Upper lobe of left lung (tissue), 6 donors: ENCODE measurements around the gene RNF144B. TPM values are rescaled to one million over a fixed set of nuclear protein-coding genes. Genes with fewer than 3 reads are reported as not detected.

Source experiments
- ATAC-seq, 2 donors: fragments of 200-7000 bp; cut with Tn5 transposase; one replicate each; pipeline ENCODE4 v1.9.1; 2022; ENCODE audit warnings: mild to moderate bottlenecking in 2 of 2, moderate library complexity in 2 of 2; ENCODE audit not compliant: low FRiP score in 2 of 2
- DNase-seq, 2 donors: peaks; one replicate each; pipeline ENCODE4 v3.0.0-alpha.2; 2019 to 2020
- H3K27ac ChIP-seq, 4 donors: fragments of 200-600 bp; sonication (generic); one replicate each; pipeline ENCODE4 v1.5.1; 2016 to 2019
- H3K27me3 ChIP-seq, 4 donors: fragments of 200-600 bp; sonication (generic); one replicate each; pipeline ENCODE4 v1.5.1; 2017 to 2019
- H3K36me3 ChIP-seq, 4 donors: fragments of 200-600 bp; sonication (generic); one replicate each; pipeline ENCODE4 v1.5.1; 2016 to 2019
- H3K4me1 ChIP-seq, 4 donors: fragments of 200-600 bp; sonication (generic); one replicate each; pipeline ENCODE4 v1.5.1; 2018 to 2019
- H3K4me3 ChIP-seq, 4 donors: fragments of 200-600 bp; sonication (generic); one replicate each; pipeline ENCODE4 v1.5.1; 2017 to 2019; ENCODE audit warnings: mild to moderate bottlenecking in 2 of 4, moderate library complexity in 1 of 4
- H3K9me3 ChIP-seq, 4 donors: fragments of 200-600 bp; sonication (generic); one replicate each; pipeline ENCODE4 v1.5.1; 2018 to 2019
- EP300 ChIP-seq, 4 donors: sonication (generic); formaldehyde crosslinking; IDR thresholded peaks; one replicate each; pipeline ENCODE4 v1.5.1; 2017; ENCODE audit warnings: antibody characterized with exemption in 4 of 4, control low read depth in 2 of 4
- POLR2A ChIP-seq, 4 donors: fragments of 450-650 bp; IDR thresholded peaks; one replicate each; pipeline ENCODE4 v1.5.1; 2016 to 2017; ENCODE audit warnings: antibody characterized with exemption in 4 of 4, mild to moderate bottlenecking in 2 of 4
- POLR2AphosphoS5 ChIP-seq, 2 donors: sonication (generic); formaldehyde crosslinking; IDR thresholded peaks; one replicate each; pipeline ENCODE4 v1.5.1; 2017; ENCODE audit warnings: antibody characterized with exemption in 2 of 2
- WGBS, 2 donors: methylation state at CpG; one replicate each; pipeline ENCODE4 v1.1.5; 2017 to 2018; 5-methylcytosine and 5-hydroxymethylcytosine counted together
- total RNA-seq, 6 donors: library from RNA; depleted of rRNA in 4 of 6; stranded (reverse); fragments of >200 nt in 4 of 6; gene quantifications; one replicate each; pipeline versions ENCODE4 v1.1.0 to v1.2.1, GENCODE V29; 2016 to 2021
- TF ChIP-seq, protein P1 (sequence below), 6 experiments: fragments of 450-650 bp in 4 of 6; fragments of 200-600 bp in 2 of 6; sonication (generic) in 2 of 6; IDR thresholded peaks; one replicate each; pipeline ENCODE4 v1.5.1; 2016 to 2019; ENCODE audit warnings: antibody characterized with exemption in 6 of 6
- donor health status: DM: no; HTN: no; CAD: no; lungs with moderate emphysema.
- donor health status: DM: no; HTN: yes; CAD: no; lungs with severe emphysema.

RNF144B gene
- total RNA-seq, 6 donors from 2014 or later = 46.1 to 105 (median 55.8) TPM

- Histone ChIP-seq H3K36me3 (no peaks in the 10 kb centered on the region), H3K27ac (peak overlapping the region; percentile 52 to 76 (median 62)), H3K4me1 (peaks cover 4 to 28% (median 20%) of the 10 kb centered on the region in 4 donors), H3K9me3 (no peaks in the 10 kb centered on the region), H3K4me3 (no peak overlapping the region), H3K27me3 (no peaks in the 10 kb centered on the region)
- 57 to 68% methylated on average over 4 of the region's 4 CpGs for WGBS, 2 donors
- DNase-seq (peak in 1 of 2 donors; percentile 68), ATAC-seq (peak; percentile 29 to 89)
- TF ChIP-seq POLR2AphosphoS5 (IDR thresholded peaks at IDR 0.05) (peak in 1 of 2 donors; percentile 16), EP300 (IDR thresholded peaks at IDR 0.05) (peak in 1 of 4 donors; percentile 27), POLR2A (IDR thresholded peaks at IDR 0.05) (no peak)
- TF ChIP-seq, protein P1, sequence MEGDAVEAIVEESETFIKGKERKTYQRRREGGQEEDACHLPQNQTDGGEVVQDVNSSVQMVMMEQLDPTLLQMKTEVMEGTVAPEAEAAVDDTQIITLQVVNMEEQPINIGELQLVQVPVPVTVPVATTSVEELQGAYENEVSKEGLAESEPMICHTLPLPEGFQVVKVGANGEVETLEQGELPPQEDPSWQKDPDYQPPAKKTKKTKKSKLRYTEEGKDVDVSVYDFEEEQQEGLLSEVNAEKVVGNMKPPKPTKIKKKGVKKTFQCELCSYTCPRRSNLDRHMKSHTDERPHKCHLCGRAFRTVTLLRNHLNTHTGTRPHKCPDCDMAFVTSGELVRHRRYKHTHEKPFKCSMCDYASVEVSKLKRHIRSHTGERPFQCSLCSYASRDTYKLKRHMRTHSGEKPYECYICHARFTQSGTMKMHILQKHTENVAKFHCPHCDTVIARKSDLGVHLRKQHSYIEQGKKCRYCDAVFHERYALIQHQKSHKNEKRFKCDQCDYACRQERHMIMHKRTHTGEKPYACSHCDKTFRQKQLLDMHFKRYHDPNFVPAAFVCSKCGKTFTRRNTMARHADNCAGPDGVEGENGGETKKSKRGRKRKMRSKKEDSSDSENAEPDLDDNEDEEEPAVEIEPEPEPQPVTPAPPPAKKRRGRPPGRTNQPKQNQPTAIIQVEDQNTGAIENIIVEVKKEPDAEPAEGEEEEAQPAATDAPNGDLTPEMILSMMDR (IDR thresholded peaks at IDR 0.05) = no peak
Observed at GRCh38 chr6:18493382-18493891, 106.3 kb downstream of the RNF144B start.

DNA sequence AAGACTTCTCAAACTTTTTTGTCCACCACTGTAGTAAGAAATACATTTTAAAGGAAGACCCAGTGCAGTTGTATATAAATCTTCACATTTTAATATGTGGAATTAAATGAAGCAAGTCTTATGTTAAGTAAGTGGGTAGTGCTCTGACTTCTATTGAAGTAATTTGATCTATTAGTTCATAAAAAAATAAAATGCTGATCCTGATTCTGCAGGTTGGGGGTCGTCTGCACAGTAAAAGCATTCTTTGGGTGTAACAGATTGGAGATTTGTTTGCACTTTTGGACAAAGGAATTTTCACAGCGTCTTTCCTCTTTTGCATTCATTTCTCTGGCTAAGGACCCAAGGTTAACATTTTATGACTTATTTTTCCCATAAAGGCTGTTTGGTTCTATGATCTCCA, 106.8 kb downstream of the RNF144B start:
- WGBS, 2 donors = 29 to 43% methylated on average over 2 of the region's 2 CpGs
- H3K27ac ChIP-seq = peak overlapping the region; percentile 46 to 52 (median 49)
- no peak for ATAC-seq

DNA sequence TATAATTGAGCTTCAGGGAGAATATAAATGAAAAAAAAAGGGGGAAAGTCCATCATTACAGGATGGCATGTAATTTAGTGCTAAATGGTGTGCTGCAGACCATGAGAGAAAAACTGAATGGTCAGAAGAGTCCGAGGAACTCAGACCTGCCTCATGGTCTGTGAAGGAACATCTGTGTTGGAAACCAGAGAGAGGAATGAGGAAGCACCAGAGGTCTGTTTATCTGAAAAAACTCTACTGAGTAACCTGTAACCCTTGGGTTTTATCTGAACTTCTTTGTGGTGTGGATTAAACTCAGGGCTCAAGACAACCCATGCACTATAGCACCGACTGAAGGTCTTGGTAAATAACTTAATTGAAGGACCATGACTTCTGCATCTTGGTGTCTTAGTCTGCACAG, 108.1 kb downstream of the RNF144B start:
- no peaks in the 10 kb centered on the region for H3K9me3 ChIP-seq
- DNase-seq (no peak), ATAC-seq (no peak)
- 45 to 53% methylated on average over 2 of the region's 2 CpGs for WGBS, 2 donors
- H3K27me3 ChIP-seq = no peaks in the 10 kb centered on the region
- peaks cover 4 to 27% (median 20%) of the 10 kb centered on the region in 4 donors for H3K4me1 ChIP-seq
- H3K27ac ChIP-seq = no peak overlapping the region
- TF ChIP-seq POLR2A (IDR thresholded peaks at IDR 0.05) = no peak
- TF ChIP-seq, protein P1 (IDR thresholded peaks at IDR 0.05) = no peak
- H3K4me3 ChIP-seq = no peak overlapping the region
- no peaks in the 10 kb centered on the region for H3K36me3 ChIP-seq

More for the DNA sequence above, 106.8 kb downstream of the RNF144B start:
- DNase-seq = no peak
- Histone ChIP-seq H3K27me3 (no peaks in the 10 kb centered on the region), H3K4me1 (peaks cover 4 to 27% (median 20%) of the 10 kb centered on the region in 4 donors), H3K9me3 (no peaks in the 10 kb centered on the region), H3K4me3 (no peak overlapping the region), H3K36me3 (no peaks in the 10 kb centered on the region)
- TF ChIP-seq POLR2AphosphoS5 (IDR thresholded peaks at IDR 0.05) (no peak), EP300 (IDR thresholded peaks at IDR 0.05) (no peak), POLR2A (IDR thresholded peaks at IDR 0.05) (no peak)
- TF ChIP-seq, protein P1 (IDR thresholded peaks at IDR 0.05) = no peak

DNA sequence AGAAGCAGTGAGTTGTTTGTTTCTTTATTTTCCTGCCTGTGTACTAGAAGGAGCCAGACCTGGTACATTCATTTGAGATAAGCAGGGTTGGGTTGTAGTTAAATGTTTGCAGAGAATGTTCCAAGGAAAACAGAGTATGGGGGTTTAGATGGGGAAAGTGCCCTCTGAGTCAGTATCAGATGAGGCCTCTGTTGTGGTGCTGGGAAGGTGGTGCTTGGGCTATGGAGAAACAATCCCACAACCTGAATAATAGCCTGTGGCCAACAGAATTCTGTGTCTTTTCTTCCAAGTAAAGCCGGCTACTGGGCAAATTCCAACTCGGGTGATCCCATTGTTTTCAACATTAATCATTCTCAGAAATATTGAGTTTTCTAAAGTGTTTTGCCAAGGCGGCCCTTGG, 109.3 kb downstream of the RNF144B start:
- Histone ChIP-seq H3K36me3 (no peaks in the 10 kb centered on the region), H3K4me1 (peaks cover 11 to 34% (median 28%) of the 10 kb centered on the region in 4 donors), H3K4me3 (no peak overlapping the region), H3K27me3 (no peaks in the 10 kb centered on the region), H3K27ac (peak overlapping the region in 2 of 4 donors; percentile 4 to 8), H3K9me3 (no peaks in the 10 kb centered on the region)
- WGBS, 2 donors = 72 to 89% methylated on average over 3 of the region's 3 CpGs
- ATAC-seq = no peak
- no peak for TF ChIP-seq POLR2AphosphoS5 (IDR thresholded peaks at IDR 0.05)
- TF ChIP-seq, protein P1 (IDR thresholded peaks at IDR 0.05) = no peak
- TF ChIP-seq EP300 (IDR thresholded peaks at IDR 0.05) = no peak
- no peak for TF ChIP-seq POLR2A (IDR thresholded peaks at IDR 0.05)
- no peak for DNase-seq

DNA sequence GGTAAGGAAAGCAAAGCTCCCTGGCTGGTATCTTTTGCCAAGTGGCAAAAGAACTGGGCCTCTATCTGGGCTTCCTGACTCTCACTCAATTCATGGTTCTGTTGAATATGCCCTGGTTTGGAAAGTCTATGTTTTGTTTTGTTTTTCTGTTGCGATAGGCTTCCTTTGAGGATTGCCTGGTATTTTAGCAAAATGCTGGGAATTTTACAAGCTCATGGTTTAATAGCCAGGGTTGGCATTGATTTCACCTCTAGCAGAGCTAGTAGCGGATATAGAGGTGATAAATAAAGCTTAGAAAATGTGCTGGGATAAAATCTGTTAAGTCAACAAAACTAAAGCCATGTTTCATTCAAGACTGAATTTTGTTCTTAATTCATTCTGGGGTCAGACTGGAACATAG, 109.9 kb downstream of the RNF144B start:
- peaks cover 16 to 37% (median 30%) of the 10 kb centered on the region in 4 donors for H3K4me1 ChIP-seq
- peak overlapping the region in 3 of 4 donors; percentile 4 to 25 (median 8) for H3K27ac ChIP-seq
- 93% methylated on average over 2 of the region's 2 CpGs for WGBS, 2 donors
- no peaks in the 10 kb centered on the region for H3K36me3 ChIP-seq
- H3K9me3 ChIP-seq = no peaks in the 10 kb centered on the region
- H3K4me3 ChIP-seq = no peak overlapping the region
- TF ChIP-seq POLR2AphosphoS5 (IDR thresholded peaks at IDR 0.05) (no peak), POLR2A (IDR thresholded peaks at IDR 0.05) (no peak), EP300 (IDR thresholded peaks at IDR 0.05) (no peak)
- TF ChIP-seq, protein P1 (IDR thresholded peaks at IDR 0.05) = no peak
- H3K27me3 ChIP-seq = no peaks in the 10 kb centered on the region
- DNase-seq = no peak
- ATAC-seq = no peak
